Stimulated activated CD4-positive, alpha-beta T cell treated with anti-CD3 and anti-CD28 coated beads, Interleukin-15, amount 100 ng/mL, for 1 hour (primary cell): Measurements from ENCODE around the gene CNIH3.

Source experiments
- DNase-seq, 2 donors: peaks; one replicate each; pipeline ENCODE4 v3.0.0-alpha.2; 2020; ENCODE audit warnings: low read depth in 1 of 2, low spot score in 1 of 2

CNIH3 gene

GRCh38 chr1:224767676-224768075 is 151.6 kb downstream of the CNIH3 start:
- DNase-seq, result no peak

- no peak for DNase-seq
Observed at GRCh38 chr1:224768971-224769370, 152.9 kb downstream of the CNIH3 start.

- no peak for DNase-seq
Observed at GRCh38 chr1:224769452-224770335, 153.6 kb downstream of the CNIH3 start.

- DNase-seq, result no peak
Observed at GRCh38 chr1:224770336-224770693, 154.2 kb downstream of the CNIH3 start.

- no peak for DNase-seq
Observed at GRCh38 chr1:224773646-224774045, 157.5 kb downstream of the CNIH3 start.

GRCh38 chr1:224774378-224774777 is 158.3 kb downstream of the CNIH3 start:
- DNase-seq, result no peak

GRCh38 chr1:224777180-224777579 is 161.1 kb downstream of the CNIH3 start:
- DNase-seq, result no peak

- no peak for DNase-seq
Observed at GRCh38 chr1:224779536-224779935, 163.4 kb downstream of the CNIH3 start.

- no peak for DNase-seq
Observed at GRCh38 chr1:224780736-224781135, 164.6 kb downstream of the CNIH3 start.

- no peak for DNase-seq
Observed at GRCh38 chr1:224781800-224782199, 165.7 kb downstream of the CNIH3 start.

GRCh38 chr1:224782281-224783000 is 166.3 kb downstream of the CNIH3 start:
- DNase-seq, result no peak

- no peak for DNase-seq
Observed at GRCh38 chr1:224783006-224783651, 167.0 kb downstream of the CNIH3 start.

GRCh38 chr1:224784265-224785039 is 168.3 kb downstream of the CNIH3 start:
- no peak for DNase-seq

- DNase-seq, result no peak
Observed at GRCh38 chr1:224785040-224785328, 168.9 kb downstream of the CNIH3 start.

GRCh38 chr1:224785622-224786021 is 169.5 kb downstream of the CNIH3 start:
- no peak for DNase-seq

- DNase-seq, result no peak
Observed at GRCh38 chr1:224786533-224787250, 170.6 kb downstream of the CNIH3 start.

- DNase-seq, result no peak
Observed at GRCh38 chr1:224789311-224789710, 173.2 kb downstream of the CNIH3 start.
